Motor neuron (in vitro differentiated cells): Measurements from ENCODE around the gene CTSA. TPM values are rescaled to one million over a fixed set of nuclear protein-coding genes. Genes with fewer than 3 reads are reported as not detected.
"Not testable (repeated sequence)": the region's sequence is repeated elsewhere in the genome, so short reads cannot be mapped to it uniquely, and the experiment has no call there.

Source experiments
- ATAC-seq, 8 experiments: fragments of 200-7000 bp; cut with Tn5 transposase; replicated peaks in 6 of 8; 2 replicates each; pipeline ENCODE4 v1.8.0; 2021; ENCODE audit warnings: mild to moderate bottlenecking in 8 of 8, moderate library complexity in 8 of 8
- H3K27ac ChIP-seq, 2 donors: fragments of 250-450 bp; sonication (Bioruptor Pico); 2 replicates each; pipeline ENCODE4 v1.9.0; 2021; ENCODE audit warnings: antibody characterized with exemption in 2 of 2, mild to moderate bottlenecking in 2 of 2, moderate library complexity in 1 of 2
- H3K4me1 ChIP-seq, 2 donors: fragments of 250-450 bp; sonication (Bioruptor Pico); replicated peaks in 1 of 2; 2 replicates each; pipeline ENCODE4 v1.6.1; 2021; ENCODE audit warnings: antibody characterized with exemption in 2 of 2, mild to moderate bottlenecking in 2 of 2, moderate library complexity in 1 of 2
- H3K4me3 ChIP-seq, 5 donors: fragments of 250-450 bp; sonication (Bioruptor Pico); 2 replicates each; pipeline ENCODE4 v1.9.0; 2021; ENCODE audit warnings: antibody characterized with exemption in 5 of 5, mild to moderate bottlenecking in 5 of 5, moderate library complexity in 4 of 5
- WGBS, 10 experiments: fragments of 450-650 bp; shearing (Covaris generic); methylation state at CpG; one replicate each; pipeline ENCODE4 v1.0.0; 2022; 5-methylcytosine and 5-hydroxymethylcytosine counted together
- in situ Hi-C, 9 experiments: fragments of 400-800 bp; cut with MboI; loops; one replicate each; pipeline ENCODE4 v1.15.0; 2021; ENCODE audit warnings: low sequenced_read_pairs in 9 of 9, low pct_unique_long_range_greater_than_20kb in 2 of 9; ENCODE audit not compliant: unreplicated experiment in 9 of 9
- total RNA-seq, 8 experiments: library from RNA; unstranded; fragments of 300-600 nt; gene quantifications; 2 replicates each; pipeline versions ENCODE4 v1.2.3 to v1.2.4, GENCODE V29; 2022

CTSA gene
- total RNA-seq, 8 experiments from 2014 or later: 16.0 to 395 (median 55.2) TPM

DNA sequence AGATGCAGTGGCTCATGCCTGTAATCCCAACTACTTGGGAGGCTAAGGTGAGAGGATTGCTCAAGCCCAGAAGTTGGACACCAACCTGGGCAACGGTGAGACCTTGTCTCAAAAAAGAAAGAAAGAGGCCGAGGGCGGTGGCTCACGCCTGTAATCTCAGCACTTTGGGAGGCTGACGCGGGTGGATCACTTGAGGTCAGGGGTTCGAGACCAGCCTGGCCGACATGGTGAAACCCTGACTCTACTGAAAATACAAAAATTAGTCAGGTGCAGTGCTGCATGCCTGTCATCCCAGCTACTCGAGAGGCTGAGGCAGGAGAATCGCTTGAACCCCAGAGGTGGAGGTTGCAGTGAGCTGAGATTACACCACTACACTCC is 17.0 kb upstream of the CTSA start:
- 82 to 95% (median 86%) methylated on average over 3 to 10 of the region's 10 CpGs; no CpG with 5 or more reads in 7 of the 10 experiments for WGBS, 10 experiments
- in situ Hi-C loops, H3K4me1 ChIP-seq, ATAC-seq, H3K27ac ChIP-seq, H3K4me3 ChIP-seq: not testable (repeated sequence)

DNA sequence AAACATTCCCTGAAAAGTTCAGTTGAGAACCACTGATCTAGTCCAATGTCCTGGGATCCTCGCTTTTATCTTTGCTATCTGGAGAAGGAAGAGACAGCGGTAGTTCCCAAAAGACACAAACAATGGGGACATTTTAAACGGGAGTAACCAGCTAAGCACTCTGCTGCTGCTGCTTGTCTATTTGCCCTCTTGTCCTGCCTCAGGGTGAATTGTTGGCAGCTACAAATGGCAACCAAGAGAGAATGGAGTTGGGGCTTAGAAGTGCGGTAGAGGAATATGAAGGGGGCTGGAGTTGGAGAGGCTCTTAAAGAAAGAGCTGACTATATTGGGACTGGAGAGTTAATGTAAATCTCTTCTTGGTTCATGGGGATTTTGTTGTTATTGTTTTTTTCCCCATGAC is 16.6 kb upstream of the CTSA start:
- no peak for ATAC-seq
- H3K4me3 ChIP-seq: no peak overlapping the region
- in situ Hi-C loops: no loop called here
- no peaks in the 10 kb centered on the region for H3K4me1 ChIP-seq
- H3K27ac ChIP-seq: no peak overlapping the region
- WGBS, 10 experiments: 17 to 100% (median 73%) methylated on average over 1 to 3 of the region's 4 CpGs; no CpG with 5 or more reads in 2 of the 10 experiments

DNA sequence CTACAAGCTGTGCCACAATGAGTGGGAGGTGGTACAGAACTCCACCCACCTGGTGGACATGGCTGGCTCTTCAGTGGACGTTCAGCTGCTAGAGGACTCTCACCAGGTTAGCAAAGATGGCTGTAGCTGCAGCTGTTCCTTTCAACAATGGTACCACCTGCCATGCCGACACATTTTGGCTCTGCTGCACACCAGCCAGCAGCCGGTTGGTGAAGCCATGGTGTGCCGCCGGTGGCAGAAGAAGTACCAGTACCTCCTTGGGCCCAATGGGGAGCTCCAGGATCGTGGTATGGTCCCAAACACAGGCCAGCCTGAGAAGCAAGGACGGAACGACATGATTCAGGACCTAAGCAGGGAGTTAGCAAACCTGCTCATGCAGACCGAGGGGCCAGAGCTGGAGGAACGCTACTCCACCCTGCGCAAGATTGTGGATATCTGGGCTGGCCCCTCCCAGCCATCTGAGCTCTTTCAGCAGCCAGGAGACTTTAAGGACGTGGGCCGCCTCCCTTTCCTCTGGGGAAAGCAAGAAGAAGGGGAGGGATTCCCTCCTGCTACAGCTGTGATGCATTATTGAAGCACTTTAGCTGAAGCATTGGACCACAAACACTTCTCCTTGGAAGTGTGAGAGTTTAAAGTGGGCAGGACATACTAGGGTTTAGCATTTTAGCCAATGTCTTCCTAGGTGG is 12.9 kb upstream of the CTSA start:
- ATAC-seq: peak in 3 of 8 experiments; percentile 63 to 81 (median 77)
- Histone ChIP-seq H3K27ac (no peak overlapping the region), H3K4me1 (peaks cover 5 to 11% of the 10 kb centered on the region in 2 donors), H3K4me3 (no peak overlapping the region)
- 5 to 100% (median 80%) methylated on average over 1 to 8 of the region's 13 CpGs; no CpG with 5 or more reads in 2 of the 10 experiments for WGBS, 10 experiments
- in situ Hi-C loops: no loop called here

DNA sequence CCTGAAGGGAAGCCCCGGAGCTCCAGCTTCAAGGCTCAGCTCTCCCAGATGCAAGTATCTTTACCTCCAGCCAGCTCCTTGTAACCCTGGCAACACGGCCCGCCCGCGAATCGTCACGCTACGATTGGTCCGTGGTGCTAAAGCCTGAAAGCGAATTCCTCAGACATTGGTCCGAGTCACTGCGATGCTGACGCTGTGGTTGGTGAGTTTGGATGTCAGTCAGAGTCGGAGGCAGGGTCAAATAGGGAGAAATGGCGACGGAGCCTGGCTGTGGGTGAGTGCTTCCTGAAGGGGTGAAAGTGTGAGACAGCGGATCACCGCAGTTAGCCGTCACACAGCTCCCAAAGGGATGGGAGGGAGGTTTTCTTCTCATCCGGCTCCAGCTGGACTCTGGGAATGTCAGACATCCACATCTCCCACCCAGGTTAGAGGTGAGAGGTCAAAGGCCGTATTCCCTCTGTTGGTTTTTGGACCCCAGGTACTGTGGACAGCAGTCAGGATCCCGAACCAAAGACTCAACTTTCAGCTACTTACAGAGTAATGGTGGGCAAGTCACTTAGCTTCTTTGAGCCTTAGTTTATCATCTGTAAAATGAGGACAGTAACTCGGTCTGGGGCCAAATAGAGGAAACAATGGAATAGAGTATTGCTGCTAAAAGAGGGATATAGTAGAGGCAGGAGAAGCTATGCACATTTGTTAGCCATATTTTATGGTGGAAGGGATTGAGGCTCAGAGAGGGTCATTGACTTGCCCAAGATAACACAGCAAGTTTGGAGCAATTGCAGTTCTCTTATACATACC is 9.9 kb upstream of the CTSA start, which contains the start of gene ZSWIM1:
TSS of gene ZSWIM1 (plus strand) at position 240 of the 801 bp plus-strand sequence. CDS start 1,366 bp downstream, outside the sequence.
- Histone ChIP-seq H3K4me1 (peaks cover 5 to 11% of the 10 kb centered on the region in 2 donors), H3K27ac (peak within 1 kb of the TSS; percentile 68 to 76), H3K4me3 (peak within 1 kb of the TSS; percentile 42 to 80 (median 71))
- 0 to 2% (median 0%) methylated on average over 1 to 21 of the region's 23 CpGs for WGBS, 10 experiments
- peak; percentile 75 to 100 (median 98) for ATAC-seq
- in situ Hi-C loops: no loop called here

DNA sequence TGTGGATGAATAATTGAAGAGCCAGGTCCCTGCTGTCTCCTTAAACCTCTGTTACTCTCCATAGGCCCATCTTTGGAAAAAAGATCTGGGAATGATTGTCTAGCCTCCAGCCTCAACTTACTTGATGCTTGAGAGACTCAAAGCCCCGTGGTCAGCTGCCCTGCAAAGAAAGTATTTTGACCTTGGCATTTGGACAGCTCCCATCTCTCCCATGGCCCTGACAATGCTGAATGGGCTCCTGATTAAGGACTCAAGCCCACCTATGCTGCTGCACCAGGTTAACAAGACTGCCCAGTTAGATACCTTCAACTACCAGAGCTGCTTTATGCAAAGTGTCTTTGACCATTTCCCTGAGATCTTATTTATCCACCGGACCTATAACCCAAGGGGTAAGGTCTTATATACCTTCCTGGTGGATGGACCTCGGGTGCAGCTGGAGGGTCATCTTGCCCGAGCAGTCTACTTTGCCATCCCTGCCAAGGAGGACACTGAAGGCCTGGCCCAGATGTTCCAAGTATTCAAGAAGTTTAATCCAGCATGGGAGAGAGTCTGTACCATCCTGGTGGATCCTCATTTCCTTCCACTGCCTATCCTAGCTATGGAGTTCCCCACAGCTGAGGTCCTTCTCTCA is 8.6 kb upstream of the CTSA start:
- H3K4me1 ChIP-seq: peaks cover 5 to 11% of the 10 kb centered on the region in 2 donors
- H3K27ac ChIP-seq: no peak overlapping the region
- H3K4me3 ChIP-seq: no peak overlapping the region
- in situ Hi-C loops: no loop called here
- no peak for ATAC-seq
- WGBS, 10 experiments: 60 to 92% (median 88%) methylated on average over 2 to 4 of the region's 4 CpGs; no CpG with 5 or more reads in 3 of the 10 experiments

DNA sequence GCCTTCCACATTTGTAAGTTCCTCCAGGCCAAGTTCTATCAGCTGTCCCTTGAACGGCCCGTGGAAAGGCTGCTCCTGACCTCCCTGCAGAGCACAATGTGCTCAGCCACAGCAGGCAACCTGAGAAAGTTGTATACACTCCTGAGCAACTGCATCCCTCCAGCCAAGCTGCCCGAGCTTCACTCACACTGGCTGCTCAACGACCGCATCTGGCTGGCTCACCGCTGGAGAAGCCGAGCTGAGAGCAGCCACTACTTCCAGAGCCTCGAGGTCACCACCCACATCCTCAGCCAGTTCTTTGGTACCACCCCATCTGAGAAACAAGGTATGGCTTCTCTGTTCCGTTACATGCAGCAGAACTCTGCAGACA is 8.1 kb upstream of the CTSA start:
- in situ Hi-C loops: no loop called here
- H3K4me3 ChIP-seq: no peak overlapping the region
- H3K27ac ChIP-seq: no peak overlapping the region
- 80 to 100% (median 91%) methylated on average over 1 to 6 of the region's 9 CpGs; no CpG with 5 or more reads in 2 of the 10 experiments for WGBS, 10 experiments
- H3K4me1 ChIP-seq: peaks cover 5 to 11% of the 10 kb centered on the region in 2 donors
- ATAC-seq: no peak

DNA sequence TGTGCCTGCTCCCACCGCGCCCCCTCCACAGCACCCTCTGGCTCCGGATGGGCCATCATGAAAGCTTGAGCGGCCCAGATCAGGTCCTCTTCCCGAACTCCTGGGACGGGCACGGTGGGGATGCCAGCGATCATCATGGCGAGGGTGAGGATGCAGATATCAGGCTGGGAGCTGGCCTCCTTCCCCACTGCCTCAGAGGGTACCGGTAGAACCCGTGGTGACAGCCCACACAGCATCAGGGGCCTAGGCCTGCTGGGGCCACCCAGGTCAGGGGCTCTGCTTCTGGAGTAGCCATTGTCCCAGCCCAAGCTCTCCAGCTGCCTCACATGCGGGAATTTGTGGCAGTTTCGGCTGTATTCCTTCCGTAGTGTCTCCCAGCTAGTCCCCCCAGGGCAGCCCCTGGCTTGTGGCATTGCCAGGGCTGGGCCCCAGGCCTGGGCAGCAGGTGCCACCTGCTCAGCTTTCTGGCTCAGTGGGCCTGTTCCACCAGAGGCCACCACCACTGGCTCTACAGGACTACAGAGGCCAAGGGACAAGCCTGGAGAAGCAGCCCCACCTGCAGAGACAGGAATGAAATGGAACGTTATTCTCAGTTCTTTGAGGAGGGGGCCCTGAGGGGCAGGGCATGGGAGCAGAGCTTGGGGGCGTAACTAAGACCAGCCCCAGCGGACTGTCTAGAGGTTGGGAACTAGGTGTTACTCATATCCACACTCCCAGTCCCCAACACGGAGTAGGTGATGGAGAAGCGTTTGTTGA is 4.4 kb upstream of the CTSA start:
- H3K4me3 ChIP-seq: no peak overlapping the region
- in situ Hi-C loops: no loop called here
- no peak for ATAC-seq
- 78 to 89% (median 80%) methylated on average over 2 to 5 of the region's 19 CpGs; no CpG with 5 or more reads in 7 of the 10 experiments for WGBS, 10 experiments
- H3K4me1 ChIP-seq: peaks cover 12 to 15% of the 10 kb centered on the region in 2 donors
- no peak overlapping the region for H3K27ac ChIP-seq

DNA sequence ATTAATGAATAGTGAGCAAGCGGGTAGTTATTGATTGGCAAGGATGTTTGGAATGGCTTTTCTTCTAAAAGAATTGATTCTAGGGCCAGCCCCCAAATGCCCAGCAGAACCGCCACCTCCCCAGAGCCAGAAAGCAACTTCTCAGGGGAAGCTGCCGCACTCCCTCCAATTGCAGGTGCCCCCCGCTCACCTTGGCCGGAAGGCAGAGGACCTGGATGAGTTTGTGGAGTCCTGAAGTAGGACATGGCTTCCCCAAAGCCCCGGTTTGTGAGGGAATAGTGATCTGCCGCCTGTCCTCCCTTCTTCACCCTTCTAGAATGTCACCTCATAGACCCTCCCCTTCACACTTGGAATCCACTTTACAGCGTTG is 3.8 kb upstream of the CTSA start, which contains the start of gene SPATA25:
TSS of gene SPATA25 (minus strand) at position 277 of the 370 bp plus-strand sequence. CDS start at position 245, 32 bp downstream.
- peaks cover 15 to 16% of the 10 kb centered on the region in 2 donors for H3K4me1 ChIP-seq
- no peak within 1 kb of the TSS for H3K4me3 ChIP-seq
- in situ Hi-C loops: no loop called here
- 94 to 96% methylated on average over 2 to 6 of the region's 8 CpGs; no CpG with 5 or more reads in 8 of the 10 experiments for WGBS, 10 experiments
- ATAC-seq: no peak
- H3K27ac ChIP-seq: no peak within 1 kb of the TSS

DNA sequence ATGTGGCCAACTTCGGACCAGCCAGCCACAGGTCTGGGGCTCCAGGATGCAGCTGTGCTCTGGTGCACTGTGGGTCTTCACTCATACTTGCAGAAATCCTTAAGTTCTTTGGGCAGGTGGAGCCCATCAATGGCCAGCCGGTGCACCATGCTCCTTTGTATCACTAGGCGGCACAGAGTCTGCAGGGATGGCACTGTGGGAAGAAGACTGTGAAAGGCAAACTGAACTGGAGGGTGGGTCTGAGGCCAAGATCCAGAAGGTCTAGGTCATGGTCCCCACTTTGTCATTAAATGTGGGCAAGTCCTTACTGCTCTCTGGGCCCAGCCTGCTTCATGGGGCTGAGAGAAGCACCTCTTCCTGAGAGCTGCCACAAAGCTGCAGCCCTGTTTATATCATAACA is 2.5 kb upstream of the CTSA start:
- Histone ChIP-seq H3K4me3 (no peak overlapping the region), H3K27ac (no peak overlapping the region), H3K4me1 (peaks cover 15 to 16% of the 10 kb centered on the region in 2 donors)
- WGBS, 10 experiments: 40 to 100% (median 93%) methylated on average over 1 to 3 of the region's 3 CpGs; no CpG with 5 or more reads in 4 of the 10 experiments
- no peak for ATAC-seq
- in situ Hi-C loops: no loop called here

DNA sequence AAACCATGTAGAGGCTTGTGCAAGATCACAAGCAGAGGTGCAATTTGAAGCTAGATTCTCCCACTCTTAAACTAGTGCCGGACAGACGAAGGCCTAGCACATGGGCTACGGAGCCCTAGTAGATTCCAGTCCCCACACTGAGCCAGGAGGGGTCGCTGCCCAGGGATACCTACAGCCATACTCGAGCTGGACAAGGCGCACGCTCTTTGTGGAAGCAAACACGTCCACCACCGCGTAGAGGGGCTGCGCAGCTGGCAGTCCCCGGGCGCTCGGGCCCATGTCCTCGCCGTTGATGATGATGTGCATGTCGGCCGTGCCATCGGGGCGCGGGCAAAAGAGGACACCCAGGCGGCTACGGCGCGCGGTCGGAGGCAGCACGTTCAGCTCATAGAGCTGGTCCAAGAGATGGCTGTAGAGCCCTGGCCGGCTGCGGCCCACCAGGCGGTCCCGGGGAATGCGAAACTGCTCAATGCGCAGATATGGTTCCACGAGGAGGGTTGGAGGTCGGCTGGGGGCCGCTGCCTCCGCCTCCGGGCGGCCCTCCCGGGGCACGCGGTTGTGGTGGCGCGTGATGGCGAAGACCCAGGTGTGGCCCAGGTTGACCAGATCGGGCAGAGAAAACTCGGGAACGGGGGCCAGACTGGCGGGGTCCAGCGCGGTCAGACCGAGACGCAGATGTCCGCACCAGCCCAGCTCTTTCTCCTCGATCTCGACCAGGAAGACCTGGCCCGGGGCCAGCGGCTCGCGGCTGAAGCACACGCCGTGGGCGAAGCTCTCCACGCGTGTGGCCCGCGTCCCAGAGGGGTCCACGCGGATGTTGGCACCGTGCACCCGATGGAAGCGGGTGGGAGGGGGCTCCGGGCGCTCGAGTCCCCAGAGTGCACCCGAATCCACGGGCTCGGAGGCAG is 804 bp upstream of the CTSA start:
- H3K27ac ChIP-seq: peak overlapping the region; percentile 85 to 97
- H3K4me3 ChIP-seq: peak overlapping the region; percentile 68 to 85 (median 73)
- ATAC-seq: peak; percentile 28 to 83 (median 73)
- in situ Hi-C loops: no loop called here
- H3K4me1 ChIP-seq: peaks cover 15 to 16% of the 10 kb centered on the region in 2 donors
- WGBS, 10 experiments: 0 to 45% (median 5%) methylated on average over 3 to 19 of the region's 79 CpGs; no CpG with 5 or more reads in 3 of the 10 experiments

DNA sequence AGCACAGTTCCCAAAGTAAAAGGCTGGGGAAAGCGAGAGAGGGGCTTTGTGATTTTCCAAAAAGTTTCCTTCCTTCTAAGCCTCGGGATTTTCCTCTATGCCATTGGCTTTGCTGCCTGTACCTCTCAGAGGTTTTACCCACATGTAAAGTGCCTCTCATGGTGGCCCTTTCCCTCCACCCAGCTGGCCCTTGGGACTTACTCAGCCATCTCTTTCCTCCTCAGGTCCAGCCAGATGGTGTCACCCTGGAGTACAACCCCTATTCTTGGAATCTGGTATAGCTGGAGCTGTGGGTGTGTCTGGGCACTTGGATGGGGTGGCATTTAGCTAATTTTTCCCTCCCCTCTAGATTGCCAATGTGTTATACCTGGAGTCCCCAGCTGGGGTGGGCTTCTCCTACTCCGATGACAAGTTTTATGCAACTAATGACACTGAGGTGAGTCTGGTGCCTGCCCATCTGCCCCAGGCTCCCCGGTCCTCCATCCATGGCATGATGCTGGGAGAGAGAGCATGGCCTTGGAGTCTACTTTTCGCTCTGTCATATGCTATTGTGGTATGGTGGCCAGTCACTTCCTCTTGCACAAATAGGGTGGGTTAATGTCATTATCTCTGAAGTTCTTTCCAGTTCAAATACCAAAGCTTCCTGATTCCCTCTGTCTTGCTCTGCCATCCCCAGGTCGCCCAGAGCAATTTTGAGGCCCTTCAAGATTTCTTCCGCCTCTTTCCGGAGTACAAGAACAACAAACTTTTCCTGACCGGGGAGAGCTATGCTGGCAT is 1.1 kb downstream of the CTSA start:
- in situ Hi-C loops: no loop called here
- H3K27ac ChIP-seq: no peak overlapping the region

More for the DNA sequence above, 1.1 kb downstream of the CTSA start:
- peak in 3 of 8 experiments; percentile 2 to 6 (median 5) for ATAC-seq
- peak overlapping the region; percentile 68 to 85 (median 73) for H3K4me3 ChIP-seq
- peaks cover 15 to 16% of the 10 kb centered on the region in 2 donors for H3K4me1 ChIP-seq
- 64 to 100% (median 80%) methylated on average over 1 to 9 of the region's 9 CpGs; no CpG with 5 or more reads in 2 of the 10 experiments for WGBS, 10 experiments
